Omental fat pad (tissue), 4 donors: ENCODE measurements around the gene BPIFB2. TPM values are rescaled to one million over a fixed set of nuclear protein-coding genes. Genes with fewer than 3 reads are reported as not detected.

Experiments
- ATAC-seq: fragments of 150-250 bp; one replicate; pipeline ENCODE4 v1.9.1; 2016; ENCODE audit warnings: mild to moderate bottlenecking, moderate library complexity; ENCODE audit not compliant: low FRiP score
- DNase-seq: peaks from one replicate; pipeline ENCODE4 v3.0.0-alpha.2; 2019; ENCODE audit warnings: low spot score
- CTCF ChIP-seq, 3 donors: fragments of 450-650 bp; IDR thresholded peaks; one replicate each; pipeline ENCODE4 v1.5.1; 2016 to 2017; ENCODE audit warnings: antibody characterized with exemption in 3 of 3, mild to moderate bottlenecking in 3 of 3, moderate library complexity in 2 of 3
- total RNA-seq, 4 donors: library from RNA; depleted of rRNA; stranded (reverse); fragments of >200 nt; gene quantifications; one replicate each; pipeline ENCODE4 v1.1.0, GENCODE V29; 2016

The BPIFB2 gene
- total RNA-seq, 4 donors from 2014 or later: not detected

DNA sequence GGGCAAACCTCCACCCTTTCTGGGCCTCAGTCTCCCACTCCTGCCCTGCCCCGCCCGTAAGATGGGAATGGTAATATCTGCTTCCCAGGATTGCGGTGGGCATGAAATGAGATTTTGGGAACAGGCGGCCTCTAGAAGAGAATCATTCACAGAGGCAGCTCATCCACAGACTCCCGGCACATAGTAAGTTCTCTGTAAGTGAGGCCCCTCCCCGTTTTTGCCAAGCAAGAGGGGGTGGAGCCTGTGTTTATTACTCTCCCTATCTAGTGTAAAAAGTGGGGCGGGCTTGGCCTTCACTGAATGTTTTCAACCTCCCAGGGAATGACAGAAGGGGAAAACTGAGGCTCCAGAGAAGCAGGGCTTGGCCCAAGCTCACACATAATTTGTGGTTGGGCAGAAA, 23.3 kb upstream of the BPIFB2 start:
- no peak for TF ChIP-seq CTCF (IDR thresholded peaks at IDR 0.05)
- no peak for ATAC-seq

DNA sequence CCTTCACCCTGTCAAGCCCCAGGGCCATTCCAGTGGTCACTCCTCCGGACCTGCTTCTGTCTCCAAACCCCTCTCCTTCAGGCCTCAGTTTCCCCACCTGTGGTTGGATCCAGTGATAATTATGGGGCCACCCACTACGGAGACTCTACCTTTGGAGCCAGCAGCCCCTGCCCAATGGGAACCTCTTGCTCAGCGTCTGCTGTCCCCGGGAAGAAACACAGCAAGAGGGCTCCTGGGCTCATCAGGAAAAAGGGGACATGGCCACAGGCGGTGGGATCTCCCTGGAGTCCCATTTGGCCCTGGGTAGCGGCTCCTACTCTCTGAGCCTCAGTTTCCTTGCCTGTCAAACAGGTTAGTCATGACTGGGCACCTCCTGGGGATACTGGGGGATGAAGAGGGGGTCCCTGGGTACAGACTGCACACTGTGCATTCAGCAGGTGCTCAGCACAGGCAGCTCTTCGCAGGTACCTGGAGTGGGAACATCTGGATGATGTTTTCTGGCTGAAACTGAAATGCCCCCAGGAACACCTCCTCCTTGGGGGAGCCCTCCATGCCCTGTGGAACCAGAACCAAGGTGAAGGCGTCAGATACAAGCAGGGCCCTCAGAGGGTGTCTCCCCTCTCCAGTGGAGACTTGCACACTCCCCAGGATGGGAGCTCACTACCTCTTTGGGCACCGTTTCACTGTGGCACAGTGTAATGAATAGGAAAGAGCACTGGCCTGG, 22.7 kb upstream of the BPIFB2 start:
- ATAC-seq (no peak), DNase-seq (no peak)
- TF ChIP-seq CTCF (IDR thresholded peaks at IDR 0.05): no peak

More for the DNA sequence above, 23.3 kb upstream of the BPIFB2 start:
- DNase-seq: no peak

DNA sequence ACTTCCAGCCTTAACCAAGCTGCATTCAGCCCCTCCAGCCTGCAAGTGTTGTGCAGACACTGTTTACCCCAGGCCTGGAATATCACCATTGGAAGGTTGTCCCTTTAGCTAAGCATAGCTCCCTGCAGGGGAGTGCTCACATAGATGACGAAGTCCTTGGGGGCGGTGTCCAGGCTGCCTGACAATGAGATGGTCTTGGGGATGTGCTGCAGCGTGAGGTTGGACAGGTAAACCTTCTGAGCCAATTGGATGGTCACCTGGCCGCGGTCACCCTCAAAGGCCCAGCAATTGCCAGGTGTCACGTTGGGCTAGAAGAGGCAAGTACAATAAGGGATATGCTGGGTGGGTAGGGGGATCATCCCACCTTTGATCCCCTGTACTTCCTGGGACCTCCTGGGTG, 21.9 kb upstream of the BPIFB2 start:
- no peak for ATAC-seq
- no peak for TF ChIP-seq CTCF (IDR thresholded peaks at IDR 0.05)
- no peak for DNase-seq

GRCh38 chr20:32986331-32986966, 21.1 kb upstream of the BPIFB2 start:
- ATAC-seq: no peak
- no peak for TF ChIP-seq CTCF (IDR thresholded peaks at IDR 0.05)
- DNase-seq: no peak

DNA sequence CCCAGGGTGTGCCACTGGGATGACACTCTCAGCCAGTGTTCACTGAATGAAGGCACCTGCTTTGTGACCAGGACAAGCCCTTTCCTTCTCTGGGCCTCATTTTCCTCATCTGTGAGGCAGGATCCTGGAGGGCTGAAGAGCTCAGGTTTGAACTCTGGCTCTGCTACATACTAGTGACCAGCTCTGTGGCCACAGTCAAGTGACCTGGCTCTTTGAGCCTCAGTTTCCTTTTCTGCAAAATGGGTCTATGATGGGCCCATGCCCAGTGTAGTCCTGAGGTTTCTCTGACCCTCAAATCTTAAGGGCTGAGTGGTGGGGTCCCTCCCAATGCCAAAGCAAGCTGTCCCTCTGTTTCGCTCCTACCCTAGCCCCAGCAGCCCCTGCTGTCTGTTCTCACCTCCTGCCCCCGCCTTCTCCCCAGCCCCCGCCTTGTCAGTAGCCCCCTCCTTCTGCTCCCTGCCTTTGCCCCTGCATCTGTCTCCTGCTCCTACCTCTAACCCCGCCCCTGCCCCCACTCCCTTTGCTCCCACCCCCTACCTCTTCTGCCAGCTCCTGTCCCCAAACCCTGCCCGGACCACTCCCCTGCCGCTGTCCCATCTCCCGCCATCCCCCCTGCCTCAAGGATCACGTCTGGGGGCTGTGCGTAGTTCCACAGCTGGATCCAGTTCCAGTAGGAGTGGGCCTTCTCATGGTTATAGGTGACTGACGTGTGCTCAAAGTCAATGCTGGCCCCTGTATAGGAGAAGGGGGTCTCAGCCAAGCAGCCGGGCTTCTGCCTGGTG, 20.3 kb upstream of the BPIFB2 start:
- TF ChIP-seq CTCF (IDR thresholded peaks at IDR 0.05): no peak
- ATAC-seq: no peak
- DNase-seq: no peak

DNA sequence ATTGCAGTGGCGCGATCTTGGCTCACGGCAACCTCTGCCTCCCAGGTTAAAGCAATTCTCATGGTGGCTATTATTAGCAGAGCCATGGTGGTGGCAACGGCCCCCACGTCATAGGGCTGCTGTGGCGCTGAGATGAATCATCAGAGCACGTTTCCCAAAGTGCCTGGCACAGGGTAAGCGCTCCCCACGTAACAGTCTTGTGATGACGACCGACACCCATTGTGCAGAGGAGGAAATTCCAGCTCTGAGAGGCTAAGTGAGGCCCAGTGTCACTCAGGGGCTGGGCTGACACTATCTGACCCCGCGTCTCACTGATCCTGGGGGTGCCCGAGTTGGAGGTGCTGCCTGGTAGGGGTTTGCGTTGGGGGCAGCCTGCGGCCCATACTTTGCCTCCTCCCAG, 19.5 kb upstream of the BPIFB2 start:
- DNase-seq (no peak), ATAC-seq (no peak)
- TF ChIP-seq CTCF (IDR thresholded peaks at IDR 0.05): no peak
